ENCODE measurements around the gene SCN4B.
A peak's percentile ranks its signal among the peaks of the same experiment; 100 is the strongest.

The SCN4B gene

DNA sequence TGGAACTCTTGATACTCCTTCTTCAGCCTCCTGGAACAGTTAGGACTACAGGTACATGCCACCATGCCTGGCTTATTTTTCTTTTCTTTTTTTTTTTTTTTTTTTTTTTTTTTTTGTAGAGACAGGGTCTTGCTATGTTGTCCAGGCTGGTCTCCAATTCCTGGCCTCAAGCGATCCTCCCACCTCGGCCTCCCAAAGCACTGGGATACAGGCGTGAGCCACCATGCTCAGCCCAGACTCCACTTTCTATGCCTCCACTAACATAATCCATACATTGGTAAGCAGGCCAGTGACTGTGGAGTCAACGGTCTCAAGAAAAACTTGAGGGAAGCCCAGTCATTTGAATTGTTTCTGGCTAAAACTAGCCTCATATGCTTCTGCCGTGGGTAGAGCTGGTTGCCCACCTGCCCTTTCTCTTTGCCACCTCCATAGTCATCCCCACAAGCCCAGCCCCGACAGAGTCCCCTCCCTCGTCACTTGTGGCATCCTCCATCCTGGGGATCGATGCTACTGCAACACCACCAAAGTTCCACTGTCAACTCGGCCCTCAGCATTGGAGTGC lies 21.5 kb upstream of the SCN4B start:
- no peak for ATAC-seq

DNA sequence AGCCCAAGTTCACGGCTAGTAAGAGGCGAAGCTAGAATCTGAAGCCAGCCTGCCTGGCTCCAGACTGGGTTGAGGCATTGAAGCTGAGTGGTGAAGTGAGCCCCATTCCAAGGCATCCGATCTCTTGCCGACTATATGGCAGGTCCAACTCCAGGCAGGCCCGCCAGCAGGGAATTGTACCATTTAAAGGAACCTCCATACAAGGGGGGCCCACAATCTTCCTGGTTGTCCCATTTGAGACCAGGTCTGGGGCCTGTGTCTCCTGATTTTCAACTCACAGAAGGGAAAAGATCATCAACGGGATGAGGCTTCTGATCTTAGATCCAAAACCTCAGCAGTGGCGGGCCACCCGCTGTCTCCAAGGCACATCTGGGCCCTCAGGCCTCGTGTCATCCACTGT lies 19.7 kb upstream of the SCN4B start:
- ATAC-seq: no peak

DNA sequence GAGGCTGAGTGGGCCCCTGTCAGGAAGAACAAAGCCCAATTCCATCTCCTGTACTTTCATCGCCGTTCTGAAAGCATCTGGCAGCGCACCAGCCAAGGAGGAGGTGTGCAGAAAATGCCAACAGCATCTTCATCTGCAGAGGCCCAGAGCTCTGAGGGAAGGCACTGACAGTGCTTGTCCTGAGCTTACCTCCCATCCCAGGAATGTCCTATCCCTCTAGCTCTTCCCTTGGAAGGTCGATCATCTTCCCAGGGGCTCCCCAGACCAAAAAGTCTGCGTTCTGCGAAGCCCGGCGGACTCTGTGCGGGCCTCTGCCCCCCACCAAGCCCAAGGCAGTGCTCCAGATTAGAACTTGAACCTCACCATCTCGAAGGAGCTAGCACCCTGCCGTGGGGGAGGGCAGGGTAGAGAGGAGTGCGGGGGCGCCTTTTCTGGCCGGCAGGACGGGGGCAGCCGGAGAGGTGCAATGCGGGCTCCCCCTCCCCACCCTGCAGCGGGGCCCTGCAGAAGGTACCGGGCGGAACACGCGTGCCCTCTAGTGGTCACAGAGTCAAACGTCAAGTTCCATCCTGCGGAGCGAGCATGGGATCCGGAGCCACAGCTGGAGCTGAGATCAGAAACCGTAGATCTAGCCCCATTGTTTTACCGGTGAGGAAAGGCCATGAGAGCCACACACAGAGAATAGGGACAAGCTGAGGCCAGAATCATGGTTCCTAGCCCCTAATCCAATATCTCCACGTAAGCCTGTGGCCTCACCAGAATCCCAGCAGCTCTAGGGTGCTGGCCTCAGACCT lies 18.8 kb upstream of the SCN4B start:
- peak; percentile 82 to 87 for ATAC-seq

DNA sequence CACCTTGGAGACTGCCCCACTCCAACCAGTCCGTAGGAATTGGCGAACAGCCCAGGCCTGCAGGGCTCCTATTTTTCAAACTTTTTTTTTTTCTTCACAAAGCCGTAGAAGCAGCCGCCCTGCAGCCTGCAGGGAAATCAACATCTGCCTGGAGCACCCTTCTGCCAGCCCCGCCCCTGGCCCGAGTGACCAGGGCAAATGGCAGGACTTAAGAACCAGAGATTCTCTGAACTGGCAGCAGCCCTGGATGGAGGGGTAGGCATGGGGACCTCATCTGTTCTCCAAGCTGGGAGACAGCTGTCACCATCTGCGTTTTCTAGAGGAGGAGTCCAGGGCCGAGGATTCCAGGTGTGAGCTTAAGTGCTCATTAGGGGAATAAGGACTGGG lies 18.3 kb upstream of the SCN4B start:
- no peak for ATAC-seq

DNA sequence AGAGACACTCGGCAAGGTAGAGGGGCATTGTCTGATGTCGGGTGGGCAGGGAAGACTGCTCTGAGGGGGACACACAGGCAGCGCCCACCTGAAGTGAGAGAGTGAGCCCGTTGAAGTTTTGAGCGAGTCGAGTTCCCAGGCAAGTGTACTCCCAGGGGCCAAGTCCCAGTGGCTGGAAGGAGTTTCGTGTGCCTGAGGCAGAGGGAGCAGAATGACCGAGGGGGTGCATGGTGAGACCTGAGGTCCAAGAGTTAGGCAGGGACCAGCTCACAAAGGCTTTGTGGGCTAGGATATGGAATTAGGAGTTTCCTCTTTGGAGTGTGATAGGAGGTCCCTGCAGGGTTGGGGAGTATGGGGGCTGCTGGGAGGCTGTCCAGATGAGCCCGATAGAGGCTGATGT lies 17.6 kb upstream of the SCN4B start:
- no peak for ATAC-seq

DNA sequence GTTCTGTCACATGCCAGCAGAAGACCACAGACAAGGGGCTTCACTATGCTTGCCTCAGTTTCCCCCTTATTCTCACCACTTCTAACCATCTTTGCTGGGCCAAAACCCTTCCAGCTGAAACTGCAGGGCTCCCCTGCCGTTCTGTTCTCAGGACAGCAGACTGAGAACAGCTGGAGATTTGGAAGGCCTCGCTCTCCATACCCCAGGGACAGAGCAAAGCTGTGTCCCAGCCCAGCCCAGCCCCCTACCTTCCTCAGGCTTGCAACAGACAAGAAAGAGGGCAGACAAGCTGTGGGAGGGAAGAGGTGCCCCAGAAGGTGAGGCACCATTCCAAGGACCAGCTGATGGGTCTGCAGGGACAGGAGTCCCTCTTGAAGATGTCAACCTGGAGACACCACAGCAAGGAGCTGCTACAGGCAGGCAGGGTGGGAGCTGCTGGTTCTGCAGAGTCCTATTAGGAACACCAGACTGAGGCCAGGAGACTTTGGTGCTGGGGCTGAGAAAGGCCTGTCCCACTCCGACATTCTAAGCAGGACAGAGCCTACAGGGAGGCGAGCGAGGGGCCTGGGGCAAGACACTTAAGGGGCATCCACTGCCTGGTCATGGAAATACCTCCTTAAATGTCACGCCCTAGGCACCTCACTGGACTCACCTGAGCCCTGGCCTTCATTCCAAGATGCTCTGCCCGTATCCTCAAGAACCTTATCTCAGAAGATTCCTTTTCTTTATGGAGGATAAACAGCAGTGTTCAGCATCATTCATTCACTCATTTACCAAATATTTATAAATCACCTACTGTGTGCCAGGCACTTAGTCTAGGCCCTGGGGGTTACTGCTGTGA lies 16.9 kb upstream of the SCN4B start:
- no peak for ATAC-seq

DNA sequence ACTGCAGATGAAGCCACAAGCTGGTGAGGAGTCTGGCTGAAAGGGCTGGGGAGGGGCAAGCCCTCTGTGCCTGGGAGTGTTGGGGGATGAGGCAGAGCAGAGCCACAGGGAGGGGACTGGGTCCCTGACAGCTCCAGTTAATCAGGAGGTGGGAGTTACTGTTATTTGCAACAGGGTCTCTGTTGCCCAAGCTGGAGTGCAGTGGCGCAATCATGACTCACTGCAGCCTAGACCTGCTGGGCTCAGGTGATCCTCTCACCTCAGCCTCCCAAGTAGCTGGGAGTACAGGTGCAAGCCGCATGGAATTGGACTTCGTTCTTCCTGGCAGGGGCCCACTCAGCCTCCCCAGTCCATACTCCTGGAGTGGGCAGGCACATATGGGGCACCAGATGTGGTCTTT lies 16.1 kb upstream of the SCN4B start:
- no peak for ATAC-seq

DNA sequence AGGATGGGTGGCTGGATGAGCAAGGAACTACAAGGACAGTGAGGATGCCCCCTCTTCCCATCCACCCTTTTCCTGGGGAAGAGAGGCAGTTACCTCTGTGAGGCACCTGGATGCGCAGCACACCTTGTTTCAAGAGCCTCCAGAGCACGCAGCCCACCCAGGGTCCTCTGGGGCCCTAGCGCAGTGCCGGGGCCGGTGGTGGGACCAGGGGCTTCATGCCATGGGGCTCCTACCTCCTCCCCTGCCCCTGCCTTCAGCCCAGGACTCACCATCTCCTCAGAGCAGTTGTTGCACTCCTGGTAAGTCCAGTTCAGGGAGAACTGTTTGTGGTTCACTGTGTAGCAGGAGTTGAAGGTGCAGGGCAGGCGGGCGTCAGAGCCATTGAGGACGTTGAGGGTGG lies 15.7 kb upstream of the SCN4B start:
- no peak for ATAC-seq

DNA sequence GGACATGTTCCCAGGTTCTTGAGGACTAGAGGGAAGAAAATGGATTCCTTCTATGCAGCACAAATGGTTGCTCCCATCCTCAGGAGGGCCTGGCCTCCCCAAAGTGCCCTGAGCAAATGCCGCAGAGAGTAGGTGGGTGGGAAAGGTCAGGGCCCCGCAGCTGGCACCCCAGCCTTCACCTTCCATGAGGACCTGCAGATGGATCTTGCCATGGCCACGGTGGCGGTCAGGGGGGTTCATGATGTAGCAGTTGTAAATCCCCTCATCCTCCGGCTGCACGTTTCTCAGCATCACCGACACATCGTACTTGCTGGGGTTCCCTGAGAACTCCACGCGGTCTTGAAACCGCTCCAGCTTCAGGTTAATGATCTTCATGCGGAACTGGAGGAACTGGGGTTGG lies 15.3 kb upstream of the SCN4B start:
- no peak for ATAC-seq

DNA sequence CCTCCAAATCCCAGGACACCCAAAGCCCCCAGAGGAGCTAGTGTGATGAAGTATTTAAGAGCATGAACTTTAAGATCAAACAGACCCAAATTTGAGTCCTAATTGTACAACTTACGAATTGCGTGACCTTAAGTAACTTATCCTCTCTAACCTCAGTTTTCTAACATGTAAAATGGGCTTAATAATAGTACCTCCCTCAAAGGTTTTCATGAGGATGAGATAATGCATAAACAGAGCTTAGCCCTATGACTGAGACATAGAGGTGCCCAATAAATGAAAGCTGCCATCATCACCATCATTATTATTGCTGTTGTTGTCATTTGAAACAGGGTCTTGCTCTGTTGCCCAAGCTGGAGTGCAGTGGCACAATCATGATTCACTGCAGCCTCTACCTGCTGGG lies 14.6 kb upstream of the SCN4B start:
- ATAC-seq: no peak

DNA sequence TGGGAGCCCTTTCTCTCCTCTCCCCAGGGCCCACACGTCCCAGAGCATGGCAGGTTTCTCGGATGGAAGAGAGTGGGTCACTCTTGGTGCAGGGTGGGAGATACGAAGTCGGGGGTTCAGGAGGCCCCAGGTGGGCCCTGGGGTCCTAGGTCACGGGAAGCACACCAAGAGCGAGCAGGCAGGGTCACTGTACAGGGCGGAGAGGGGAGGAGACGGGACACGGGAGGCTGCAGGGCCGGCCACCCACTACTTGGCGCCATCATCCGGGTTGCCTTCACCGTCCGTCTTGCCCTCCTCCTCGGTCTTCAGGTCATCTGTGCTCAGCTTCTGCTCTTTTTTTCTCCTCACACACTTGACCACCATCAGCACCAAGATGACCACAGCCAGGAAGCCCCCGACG lies 14.0 kb upstream of the SCN4B start:
- no peak for ATAC-seq

DNA sequence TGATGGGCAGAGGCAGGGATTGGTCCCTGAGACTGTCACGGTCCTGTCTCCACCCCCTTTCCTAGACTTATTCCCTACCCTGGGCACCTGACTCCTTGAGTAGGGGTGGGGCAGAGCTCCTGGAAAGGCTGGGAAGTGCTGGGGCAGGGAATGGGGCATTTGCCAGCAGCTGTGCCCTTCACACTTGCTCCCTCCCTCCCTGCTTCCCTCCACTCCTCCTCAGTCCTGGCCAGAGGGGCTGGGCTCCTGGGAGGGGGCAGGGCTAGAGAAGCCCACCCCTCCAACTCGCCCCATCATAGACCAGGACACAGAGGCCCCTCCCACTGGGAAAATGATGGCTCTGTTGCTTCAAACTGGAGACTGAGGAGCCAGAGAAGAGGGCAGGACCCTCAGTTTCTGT lies 12.3 kb upstream of the SCN4B start:
- no peak for ATAC-seq

DNA sequence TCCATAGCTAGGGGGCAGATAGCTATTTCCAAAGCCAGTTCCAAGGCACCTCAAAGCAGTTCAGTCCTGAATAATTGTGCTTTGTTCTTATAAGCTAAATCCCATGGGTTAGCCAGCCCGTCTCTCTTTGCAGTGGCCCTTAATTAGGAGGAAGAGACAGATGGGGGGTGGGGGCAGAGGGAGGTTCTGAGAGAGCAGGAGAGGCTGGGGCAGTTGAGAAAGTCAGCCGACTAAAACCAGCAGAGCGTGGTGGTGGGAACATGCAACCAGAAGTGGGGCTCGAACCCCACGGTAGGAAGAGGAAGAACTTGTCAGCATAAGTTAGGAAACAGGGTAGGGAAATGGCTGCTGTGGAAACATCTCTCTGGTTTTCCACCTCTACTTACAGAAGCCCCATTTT lies 10.9 kb upstream of the SCN4B start:
- no peak for ATAC-seq

DNA sequence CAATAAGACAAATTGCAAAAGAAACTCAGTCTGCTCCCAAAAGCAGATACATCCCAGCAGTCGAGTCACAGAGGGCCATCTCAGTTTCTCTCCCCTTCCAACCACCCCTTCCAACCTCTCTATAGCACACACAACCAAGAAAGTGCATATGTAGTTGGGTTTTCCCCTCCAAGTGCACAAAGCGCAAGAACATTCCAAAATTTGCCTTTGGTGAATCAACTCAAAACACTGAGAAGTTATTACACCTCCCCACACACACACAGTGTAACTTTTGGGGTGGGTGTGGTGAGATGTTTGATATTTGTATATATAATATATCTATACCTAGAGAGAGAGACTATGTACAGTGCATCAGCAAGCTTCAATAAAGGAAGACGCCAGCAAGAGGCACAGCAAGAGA lies 10.2 kb upstream of the SCN4B start:
- no peak for ATAC-seq

DNA sequence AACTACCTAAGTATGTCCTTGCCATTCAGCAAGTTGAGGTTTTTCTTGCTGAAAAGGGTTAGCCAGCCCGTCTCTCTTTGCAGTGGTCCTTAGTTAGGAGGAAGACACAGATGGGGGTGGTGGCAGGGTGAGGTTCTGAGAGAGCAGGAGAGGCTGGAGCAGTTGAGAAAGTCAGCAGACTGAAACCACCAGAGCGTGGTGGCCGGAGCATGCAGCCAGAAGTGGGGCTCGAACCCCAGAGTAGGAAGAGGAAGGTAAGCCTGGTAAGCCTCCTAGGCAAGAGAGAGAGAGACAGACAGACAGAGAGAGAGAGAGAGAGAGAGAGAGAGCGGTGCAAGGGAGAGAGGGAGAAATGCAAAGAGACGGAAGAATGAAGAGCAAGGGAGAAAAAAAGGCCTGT lies 9.2 kb upstream of the SCN4B start:
- no peak for ATAC-seq

DNA sequence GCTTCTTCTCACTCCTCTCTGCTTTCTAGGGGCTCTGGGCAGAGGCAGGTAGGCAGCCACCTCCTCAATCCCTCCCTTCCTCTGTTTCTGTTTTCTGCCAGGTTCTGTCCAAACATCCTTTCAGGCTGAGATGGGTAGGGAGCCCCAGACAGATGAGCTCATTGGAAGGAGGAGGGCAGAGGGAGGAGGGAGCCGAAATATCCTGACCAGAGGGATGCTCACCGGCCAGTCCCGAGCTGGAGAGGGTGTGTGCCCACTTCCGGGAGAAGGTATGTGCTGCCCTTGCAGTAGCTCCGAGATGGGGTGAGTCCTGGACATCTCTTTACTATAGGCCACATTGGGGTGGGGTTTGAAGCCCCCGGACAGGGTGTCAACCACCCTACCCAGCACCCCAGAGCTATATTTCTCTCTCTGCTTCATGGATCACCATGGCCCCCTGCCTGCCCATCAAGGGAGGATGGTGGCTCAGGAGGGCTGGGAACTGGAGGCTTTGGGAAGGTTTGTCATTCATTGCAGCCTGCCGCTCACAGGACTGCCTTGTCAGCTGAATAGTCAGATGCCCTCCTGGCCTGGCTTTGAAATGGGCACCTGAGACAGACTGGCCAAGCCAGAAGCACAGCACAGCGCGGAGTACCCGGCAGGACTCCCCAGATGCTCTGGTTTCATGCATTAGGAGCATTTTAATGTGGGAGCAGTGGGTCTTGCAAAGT lies 4.7 kb upstream of the SCN4B start:
- no peak for ATAC-seq

DNA sequence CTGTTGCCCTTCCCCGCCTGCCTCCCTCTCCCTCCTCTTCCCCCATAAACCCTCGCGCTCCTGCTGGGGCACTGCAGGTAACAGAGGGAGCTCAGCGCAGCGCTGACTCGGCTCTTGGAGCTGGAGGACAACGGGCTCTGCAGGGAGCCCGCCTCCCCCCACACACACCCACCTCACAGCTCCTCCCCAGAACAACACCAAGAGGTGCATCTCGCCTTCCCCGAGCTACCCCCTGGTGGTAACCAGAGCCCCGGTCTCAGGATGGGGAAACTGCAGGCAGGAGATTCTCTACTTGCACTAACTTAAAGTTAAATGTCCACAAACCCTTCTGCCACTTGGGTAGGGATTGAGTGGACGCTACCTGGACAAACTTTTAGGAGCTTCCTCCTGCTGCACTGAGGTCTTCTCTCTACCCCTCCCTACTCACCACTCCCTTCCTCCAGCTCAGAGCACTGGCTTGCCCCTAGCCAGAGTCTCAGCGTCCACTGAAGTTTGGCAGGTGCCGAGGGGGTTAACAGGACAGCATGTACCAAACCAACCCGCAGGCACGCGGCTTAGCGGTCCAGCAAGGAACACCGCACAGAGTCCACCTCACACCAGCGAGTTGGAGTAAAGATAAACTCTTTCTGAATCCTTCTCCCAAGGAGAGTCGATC lies 4.0 kb upstream of the SCN4B start:
- peak in 1 of 2 donors; percentile 38 for ATAC-seq

DNA sequence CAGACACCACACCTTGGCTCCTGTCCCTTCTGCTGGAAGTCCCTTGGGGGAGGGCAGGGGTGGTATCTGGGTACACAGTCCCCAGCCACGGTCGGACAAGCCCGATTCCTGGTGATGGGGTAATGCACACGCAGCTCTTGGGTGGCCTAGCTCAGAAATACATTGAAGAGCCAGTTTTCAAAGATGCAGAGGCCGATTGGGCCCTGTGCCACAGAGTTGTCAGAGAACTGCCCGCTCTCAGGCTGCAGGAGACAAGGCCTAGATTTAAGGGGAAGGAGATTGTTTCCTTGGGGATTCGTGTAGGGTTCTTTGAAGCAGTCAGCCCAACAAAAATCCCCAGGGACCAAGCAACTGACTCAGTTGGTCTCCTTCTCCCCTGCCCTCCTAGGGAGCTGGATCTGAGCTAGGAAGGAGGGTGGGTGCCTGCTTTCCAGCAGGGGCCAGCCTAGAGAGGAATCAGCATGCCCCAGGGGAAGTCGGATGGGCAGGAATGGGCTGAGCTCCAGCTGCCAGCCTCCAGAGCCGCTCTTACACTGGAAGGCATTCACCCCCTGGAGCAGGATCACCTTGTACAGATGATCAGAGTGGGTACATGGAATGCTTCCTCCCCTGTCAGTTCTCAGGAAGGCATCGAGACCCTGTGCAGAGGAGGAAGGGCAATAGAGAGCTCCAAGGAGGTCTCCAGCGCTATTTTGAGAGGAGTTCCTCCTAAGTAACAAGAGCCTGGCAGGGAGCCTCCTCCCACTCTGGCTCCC lies 3.3 kb upstream of the SCN4B start:
- ATAC-seq: no peak

DNA sequence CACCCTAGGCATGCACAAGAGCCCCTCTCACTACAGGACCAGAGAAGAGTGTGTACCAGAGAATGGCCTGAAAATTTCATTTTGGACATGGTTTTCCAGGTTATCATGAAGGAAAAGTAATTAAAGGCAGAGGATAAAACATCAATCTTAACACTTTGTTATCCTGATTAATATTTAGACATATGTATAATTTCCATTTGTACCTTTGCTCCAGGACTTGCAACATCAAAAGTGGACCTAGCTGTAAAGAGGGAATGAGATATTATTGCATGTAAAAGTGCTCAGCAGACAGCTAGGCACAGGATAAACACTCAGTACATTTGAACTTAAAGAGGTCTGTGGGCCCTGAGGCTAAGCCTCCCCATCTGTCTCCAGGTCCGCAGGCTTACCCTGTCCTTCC lies 2.0 kb upstream of the SCN4B start:
- ATAC-seq: no peak

DNA sequence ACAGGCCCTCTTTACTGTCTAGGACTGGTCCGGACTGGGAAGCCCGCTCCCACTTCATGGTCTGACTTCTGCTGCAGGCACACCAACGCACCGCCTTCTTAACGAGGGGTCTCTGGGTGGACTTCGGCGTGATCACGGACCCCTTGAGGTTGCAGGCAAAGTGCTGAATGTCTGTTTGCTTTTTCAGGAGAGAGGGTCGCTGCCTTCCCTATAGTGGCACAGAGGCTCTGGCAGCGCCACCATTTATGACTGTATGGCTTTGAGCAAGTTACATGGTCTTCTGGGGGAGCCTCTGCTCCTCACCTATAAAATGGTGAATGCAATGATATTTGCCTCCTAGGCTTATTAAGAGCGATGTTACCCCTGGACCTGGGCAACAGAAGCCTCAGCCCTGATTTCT lies 1.4 kb upstream of the SCN4B start:
- ATAC-seq: no peak

DNA sequence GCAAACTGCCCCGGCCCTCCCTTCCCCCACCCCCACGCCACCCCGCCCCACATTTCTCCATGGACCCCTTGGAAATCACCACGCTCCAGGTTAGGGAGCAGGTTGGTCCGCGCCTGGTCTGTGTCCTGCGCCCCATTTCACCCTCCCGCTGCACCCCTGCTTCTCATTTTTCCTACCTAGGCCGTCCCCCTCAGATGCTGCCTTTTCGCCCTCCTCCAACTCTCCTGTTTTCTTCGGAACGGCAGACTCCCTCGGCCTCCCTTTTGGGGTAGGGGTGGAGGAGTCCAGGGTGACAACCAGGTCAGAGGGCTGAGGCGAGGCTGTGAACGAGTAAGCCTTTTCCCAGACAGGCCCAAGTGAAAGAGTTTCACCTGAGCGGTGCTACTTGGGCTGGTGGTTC lies 893 bp upstream of the SCN4B start:
- ATAC-seq: no peak

DNA sequence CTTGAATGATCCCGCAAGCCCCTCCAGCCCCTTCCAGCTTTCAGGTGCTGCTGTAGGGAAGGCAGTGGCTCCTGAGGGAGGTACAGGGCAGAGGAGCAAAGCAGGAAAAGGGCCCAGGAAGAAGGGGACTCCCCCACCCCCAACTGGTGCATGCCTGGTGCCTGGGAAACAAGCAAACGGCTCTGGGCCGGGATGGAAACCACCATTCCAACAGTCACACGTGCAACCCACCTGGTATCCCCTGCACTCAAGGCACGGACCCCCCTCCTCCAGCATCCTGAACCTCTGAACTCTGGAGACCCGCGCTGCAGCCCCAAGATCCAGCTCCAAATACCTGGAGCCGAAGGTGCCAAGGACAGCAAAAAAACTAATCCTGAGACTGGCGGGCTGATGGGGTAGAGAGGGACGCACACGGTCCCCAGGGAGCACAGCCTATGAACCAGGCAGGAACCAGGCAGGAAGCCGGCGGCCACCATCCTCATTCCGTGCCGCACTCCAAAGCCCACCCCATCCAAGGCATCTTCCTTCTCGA lies 537 bp downstream of the SCN4B start:
- no peak for ATAC-seq

Measured in activated CD4-positive, CD25-positive, alpha-beta regulatory T cell treated with anti-CD3 and anti-CD28 coated beads, Interleukin-2, amount 50 U/mL, for 24 hours (primary cell).